PFSK-1 (cell line): ENCODE data around the gene C19orf85.

Experiments
- REST ChIP-seq, 2 experiments: IDR thresholded peaks; 2 replicates each; pipeline versions ENCODE4 v1.6.1 to v1.8.0; 2011 to 2012; ENCODE audit warnings: low read depth in 2 of 2, low read length in 2 of 2, control low read depth in 1 of 2, inconsistent platforms in 1 of 2, mild to moderate bottlenecking in 1 of 2, moderate library complexity in 1 of 2; ENCODE audit not compliant: insufficient read depth in 1 of 2
- TAF1 ChIP-seq: IDR thresholded peaks from 2 replicates; pipeline ENCODE4 v1.6.1; 2012; ENCODE audit warnings: low read length, control low read depth, borderline replicate concordance; ENCODE audit not compliant: insufficient read depth

- no peak for TF ChIP-seq REST (IDR thresholded peaks at IDR 0.05; ENCODE audit: insufficient read depth in 1 of 2, low read depth in 2 of 2, low read length in 2 of 2)
- no peak for TF ChIP-seq TAF1
These were observed 14.5 kb upstream of the C19orf85 start for GRCh38 chr19:55479045-55479444.
